SK-N-MC (cell line): Measurements from ENCODE around the gene COQ8A.

Experiments
- DNase-seq: peaks from one replicate; pipeline ENCODE4 v3.0.0-alpha.2; 2011; ENCODE audit warnings: low read depth, low spot score
- H3K27ac ChIP-seq: fragments of 200-600 bp; sonication (generic); 2 replicates; pipeline ENCODE4 v1.5.1; 2016; ENCODE audit warnings: mixed run types
- H3K36me3 ChIP-seq: fragments of 200-600 bp; sonication (generic); 2 replicates; pipeline ENCODE4 v1.6.1; 2017; ENCODE audit warnings: antibody characterized with exemption, low read length, mixed read lengths; ENCODE audit not compliant: insufficient read depth
- H3K4me3 ChIP-seq: fragments of 200-600 bp; sonication (generic); 2 replicates; pipeline ENCODE4 v1.5.1; 2016
- H3K9ac ChIP-seq: fragments of 200-600 bp; sonication (generic); 2 replicates; pipeline ENCODE4 v1.8.0; 2017; ENCODE audit warnings: mixed run types, mixed read lengths; ENCODE audit not compliant: insufficient read length
- H3K9me3 ChIP-seq: fragments of 200-600 bp; sonication (generic); 2 replicates; pipeline ENCODE4 v1.6.1; 2017; ENCODE audit warnings: low read depth, mild to moderate bottlenecking, antibody characterized with exemption, low read length, moderate library complexity, mixed read lengths
- EZH2 ChIP-seq: fragments of 200-600 bp; sonication (generic); IDR thresholded peaks from one replicate; pipeline ENCODE4 v1.6.1; 2017; ENCODE audit warnings: antibody characterized with exemption
- FOXP2 ChIP-seq: optimal IDR thresholded peaks from 2 replicates; pipeline ENCODE3; 2011; ENCODE audit warnings: mild to moderate bottlenecking, moderate library complexity; ENCODE audit not compliant: insufficient read depth; ENCODE audit errors: extremely low read length, control extremely low read depth
- POLR2AphosphoS5 ChIP-seq: IDR thresholded peaks from 2 replicates; pipeline ENCODE4 v1.6.1; 2012; ENCODE audit warnings: mild to moderate bottlenecking, low read depth, low read length, borderline replicate concordance

COQ8A gene

GRCh38 chr1:226971765-226972164 is 31.7 kb downstream of the COQ8A start:
- H3K9ac ChIP-seq: no peak overlapping the region
- H3K36me3 ChIP-seq: no peaks in the 10 kb centered on the region
- no peaks in the 10 kb centered on the region for H3K9me3 ChIP-seq
- no peak overlapping the region for H3K4me3 ChIP-seq
- no peak overlapping the region for H3K27ac ChIP-seq
- no peak for TF ChIP-seq EZH2
- no peak for TF ChIP-seq POLR2AphosphoS5
- TF ChIP-seq FOXP2: no peak
- DNase-seq: no peak

GRCh38 chr1:226972931-226973330 is 32.8 kb downstream of the COQ8A start:
- Histone ChIP-seq H3K9me3 (no peaks in the 10 kb centered on the region), H3K9ac (no peak overlapping the region), H3K36me3 (no peaks in the 10 kb centered on the region), H3K4me3 (no peak overlapping the region), H3K27ac (no peak overlapping the region)
- TF ChIP-seq FOXP2: no peak
- no peak for TF ChIP-seq EZH2
- no peak for TF ChIP-seq POLR2AphosphoS5
- DNase-seq: no peak

GRCh38 chr1:226973371-226973897 is 33.3 kb downstream of the COQ8A start:
- TF ChIP-seq POLR2AphosphoS5 (no peak), EZH2 (no peak), FOXP2 (no peak)
- H3K9me3 ChIP-seq: no peaks in the 10 kb centered on the region
- no peak for DNase-seq
- H3K9ac ChIP-seq: no peak overlapping the region
- H3K4me3 ChIP-seq: no peak overlapping the region
- no peaks in the 10 kb centered on the region for H3K36me3 ChIP-seq
- no peak overlapping the region for H3K27ac ChIP-seq

GRCh38 chr1:226973898-226974543 is 33.9 kb downstream of the COQ8A start:
- Histone ChIP-seq H3K27ac (no peak overlapping the region), H3K4me3 (no peak overlapping the region), H3K36me3 (no peaks in the 10 kb centered on the region), H3K9me3 (no peaks in the 10 kb centered on the region), H3K9ac (no peak overlapping the region)
- no peak for DNase-seq
- TF ChIP-seq POLR2AphosphoS5 (no peak), FOXP2 (no peak), EZH2 (no peak)

GRCh38 chr1:226974544-226975258 is 34.6 kb downstream of the COQ8A start:
- H3K9ac ChIP-seq: no peak overlapping the region
- no peak overlapping the region for H3K27ac ChIP-seq

GRCh38 chr1:226975259-226976250 is 35.5 kb downstream of the COQ8A start:
- Histone ChIP-seq H3K27ac (no peak overlapping the region), H3K9ac (no peak overlapping the region), H3K4me3 (no peak overlapping the region), H3K9me3 (no peaks in the 10 kb centered on the region), H3K36me3 (no peaks in the 10 kb centered on the region)
- DNase-seq: no peak
- TF ChIP-seq EZH2 (no peak), FOXP2 (no peak), POLR2AphosphoS5 (no peak)

More at GRCh38 chr1:226974544-226975258, 34.6 kb downstream of the COQ8A start:
- TF ChIP-seq POLR2AphosphoS5 (no peak), EZH2 (no peak)
- Histone ChIP-seq H3K4me3 (no peak overlapping the region), H3K36me3 (no peaks in the 10 kb centered on the region), H3K9me3 (no peaks in the 10 kb centered on the region)
- no peak for DNase-seq

GRCh38 chr1:226976276-226976977 is 36.3 kb downstream of the COQ8A start:
- DNase-seq: no peak
- Histone ChIP-seq H3K36me3 (no peaks in the 10 kb centered on the region), H3K27ac (no peak overlapping the region), H3K9me3 (no peaks in the 10 kb centered on the region), H3K9ac (no peak overlapping the region), H3K4me3 (no peak overlapping the region)
- TF ChIP-seq POLR2AphosphoS5 (no peak), EZH2 (no peak), FOXP2 (no peak)
